HUDEP-2 (cell line): Measurements from ENCODE around the gene RWDD4.

Experiments used
- DNase-seq, 76 experiments: peaks; one replicate each; lab custom pipeline; 2025; ENCODE audit not compliant: unreplicated experiment in 76 of 76; lab: John Stamatoyannopoulos, UW

Gene RWDD4

DNA sequence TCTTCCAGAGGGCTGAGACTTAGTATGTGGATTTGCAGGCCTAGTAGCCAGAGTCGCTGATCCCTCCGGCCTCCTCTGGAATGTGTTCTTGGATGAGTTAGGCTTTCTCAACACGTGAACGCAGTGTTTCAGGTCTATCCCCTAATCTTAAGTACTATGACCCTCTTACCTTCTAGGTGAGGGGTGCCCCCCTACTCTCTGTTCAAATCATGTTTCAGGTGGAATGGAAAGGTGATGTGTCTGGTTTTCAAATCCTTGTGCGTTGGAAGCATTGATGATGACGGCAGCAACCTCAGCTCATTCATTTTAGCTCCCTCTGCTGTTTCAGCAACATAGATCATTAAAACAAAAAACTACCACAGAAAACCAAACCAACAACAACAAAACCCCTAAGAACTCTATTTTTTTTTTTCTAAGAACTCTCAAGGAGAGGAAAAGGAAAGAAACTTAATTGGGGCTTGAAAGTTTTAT, 56.4 kb downstream of the RWDD4 start:
- peak in 5 of 76 experiments; percentile 2 to 28 (median 11) for DNase-seq

DNA sequence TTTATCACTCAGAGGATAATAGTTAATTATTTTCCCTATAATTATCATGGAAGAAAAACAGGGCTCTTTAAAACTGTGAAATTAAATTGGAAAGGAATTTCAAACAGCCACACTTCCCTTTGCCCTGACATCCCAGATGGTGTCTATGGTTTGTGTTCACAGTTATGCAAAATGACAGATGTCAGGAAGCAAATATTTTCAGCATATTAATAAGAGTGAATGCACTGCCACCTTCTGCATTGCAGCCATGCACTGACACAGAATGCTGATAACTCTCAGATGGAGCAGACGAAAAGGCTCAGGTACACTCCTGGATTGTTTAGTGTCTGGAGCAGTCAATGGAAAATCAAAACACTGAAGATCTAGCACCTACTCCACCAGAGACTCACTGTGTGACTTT, 57.6 kb downstream of the RWDD4 start:
- DNase-seq, result no peak

GRCh38 chr4:183600189-183600685, 58.7 kb downstream of the RWDD4 start:
- peak in 20 of 76 experiments; percentile 0 to 47 (median 8) for DNase-seq

DNA sequence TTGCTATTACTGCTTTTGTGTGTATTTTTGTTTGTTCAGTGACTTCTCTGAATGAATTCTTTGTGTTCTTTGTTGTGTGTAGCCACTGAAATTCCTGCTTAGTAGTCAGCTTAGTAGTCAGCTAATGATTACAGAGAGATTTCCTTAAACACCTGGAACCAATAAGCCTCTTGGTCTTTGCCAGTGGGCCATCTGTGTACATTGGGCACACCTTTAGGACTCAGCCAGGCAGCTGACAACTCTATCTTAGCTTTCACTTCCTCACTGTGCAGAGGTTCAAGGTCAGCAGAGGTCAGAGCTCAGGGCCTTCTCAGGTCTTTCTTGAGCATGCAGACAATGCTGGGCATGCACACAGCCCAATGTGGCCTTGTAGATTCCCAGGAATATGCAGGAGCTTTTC, 59.3 kb downstream of the RWDD4 start:
- no peak for DNase-seq

DNA sequence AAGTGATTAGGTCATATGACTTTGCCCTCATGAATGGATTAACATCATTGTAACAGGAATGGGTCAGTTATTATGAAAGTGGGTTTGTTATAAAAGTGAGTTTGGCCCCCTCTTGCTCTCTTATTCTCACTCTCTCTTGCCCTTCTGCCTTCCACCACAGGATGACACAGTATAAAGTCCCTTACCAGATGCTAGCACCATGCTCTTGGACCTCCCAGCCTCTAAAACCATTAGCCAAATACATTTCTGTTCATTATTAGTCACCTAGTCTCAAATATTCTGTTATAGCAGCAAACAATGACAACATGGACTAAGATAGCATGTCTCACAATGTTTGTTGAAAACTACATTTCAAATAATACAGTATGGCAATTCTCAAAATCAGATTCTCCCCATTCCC, 59.7 kb downstream of the RWDD4 start:
- no peak for DNase-seq

GRCh38 chr4:183596067-183596757, 62.8 kb downstream of the RWDD4 start:
- DNase-seq, result no peak

GRCh38 chr4:183594823-183595222, 64.2 kb downstream of the RWDD4 start:
- no peak for DNase-seq

DNA sequence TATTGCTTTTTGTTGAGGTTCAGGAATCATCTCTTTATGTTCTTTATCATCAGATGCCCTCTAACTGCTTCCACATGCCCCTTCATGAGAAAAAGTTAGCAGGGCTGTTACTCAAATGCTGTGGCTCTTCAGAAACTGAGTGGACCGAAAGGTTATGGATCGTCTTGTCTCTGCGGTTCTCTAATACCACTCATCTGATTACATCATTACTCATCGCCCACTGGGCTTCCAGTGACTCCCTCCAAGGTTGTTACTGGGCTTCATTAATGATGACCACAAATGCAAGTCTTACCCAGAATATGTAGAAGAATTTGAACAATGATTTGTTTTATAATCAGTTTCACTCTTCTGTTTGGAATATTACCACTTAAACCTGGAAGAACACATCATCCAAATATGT, 67.7 kb downstream of the RWDD4 start:
- DNase-seq, result no peak
